ENCODE data around the gene HTR5A.

The HTR5A gene

DNA sequence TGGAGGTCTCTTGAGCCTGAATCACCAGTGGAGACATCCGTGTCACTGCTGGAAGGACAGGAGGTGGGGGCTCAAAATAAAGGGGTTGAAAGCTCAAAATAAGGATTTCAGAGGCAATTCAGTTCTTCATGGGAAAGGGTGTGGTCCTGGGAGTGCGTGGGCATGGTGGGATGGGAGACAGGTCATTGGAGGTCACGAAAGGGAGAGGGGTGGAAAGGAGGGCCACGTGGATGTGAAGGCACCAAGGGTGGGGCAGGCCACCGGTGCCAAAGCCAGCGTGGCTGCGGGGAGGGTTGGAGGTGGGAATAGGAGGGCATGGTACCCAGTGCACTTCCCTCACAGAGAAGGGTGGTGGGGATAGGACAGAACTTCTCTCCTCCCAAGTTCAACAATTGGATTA lies 59.7 kb downstream of the HTR5A start:
- Histone ChIP-seq H3K18ac (ENCODE audit: low read length) (no peak overlapping the region), H3K27ac (ENCODE audit: low read depth, low read length) (no peak overlapping the region), H3K4me1 (ENCODE audit: control insufficient read depth, low read depth, low read length) (no peaks in the 10 kb centered on the region), H3K4me2 (ENCODE audit: low read length) (no peak overlapping the region), H3K36me3 (ENCODE audit: control insufficient read depth, insufficient read depth, low read length) (no peaks in the 10 kb centered on the region), H4K8ac (ENCODE audit: low read depth, low read length) (no peak overlapping the region), H2BK120ac (ENCODE audit: low read depth, low read length) (no peak overlapping the region), H3K27me3 (ENCODE audit: insufficient read depth, low read length, poor library complexity) (no peaks in the 10 kb centered on the region), H2AK5ac (ENCODE audit: low read length) (no peak overlapping the region), H3K79me1 (ENCODE audit: low read length) (no peaks in the 10 kb centered on the region), H3K79me2 (ENCODE audit: control insufficient read depth, insufficient read depth, low read length) (no peaks in the 10 kb centered on the region), H3K23ac (ENCODE audit: low read length) (no peak overlapping the region), H3K56ac (ENCODE audit: low read length) (no peak overlapping the region), H3K4me3 (ENCODE audit: low read length) (no peak overlapping the region), H4K5ac (ENCODE audit: low read length) (no peak overlapping the region), H3K9ac (ENCODE audit: low read length) (no peak overlapping the region), H3K4ac (ENCODE audit: low read depth, low read length) (no peak overlapping the region), H2BK5ac (ENCODE audit: low read length) (no peak overlapping the region), H2BK15ac (replicated peaks; ENCODE audit: low read depth) (no peak overlapping the region)
- WGBS (ENCODE audit: extremely low coverage, insufficient coverage, low lambda C conversion rate) = no CpG with 5 or more reads among the region's 7 CpGs
- DNase-seq = no peak

DNA sequence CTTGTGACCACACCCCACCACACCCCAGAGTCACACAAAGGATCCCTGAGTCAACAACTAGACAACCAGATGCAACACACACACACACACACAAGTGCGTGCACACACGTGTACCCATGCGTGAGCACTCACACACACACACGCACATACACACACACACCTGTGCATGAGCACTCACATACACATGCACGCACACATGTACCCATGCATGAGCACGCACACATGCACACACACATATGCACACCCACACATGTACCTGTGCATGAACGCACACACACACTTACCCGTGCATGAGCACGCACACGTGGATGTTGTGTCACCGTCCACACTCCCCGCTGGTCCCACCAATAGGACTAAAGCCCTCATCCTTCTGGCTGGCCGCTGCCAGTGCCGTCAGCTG lies 60.4 kb downstream of the HTR5A start:
- Histone ChIP-seq H3K23ac (ENCODE audit: low read length) (no peak overlapping the region), H3K79me1 (ENCODE audit: low read length) (no peaks in the 10 kb centered on the region), H3K36me3 (ENCODE audit: control insufficient read depth, insufficient read depth, low read length) (no peaks in the 10 kb centered on the region), H4K8ac (ENCODE audit: low read depth, low read length) (no peak overlapping the region), H2BK120ac (ENCODE audit: low read depth, low read length) (no peak overlapping the region), H2AK5ac (ENCODE audit: low read length) (no peak overlapping the region), H3K4me3 (ENCODE audit: low read length) (no peak overlapping the region), H3K18ac (ENCODE audit: low read length) (no peak overlapping the region), H3K27me3 (ENCODE audit: insufficient read depth, low read length, poor library complexity) (no peaks in the 10 kb centered on the region), H3K4me2 (ENCODE audit: low read length) (no peak overlapping the region), H3K9ac (ENCODE audit: low read length) (no peak overlapping the region), H2BK5ac (ENCODE audit: low read length) (no peak overlapping the region), H3K4ac (ENCODE audit: low read depth, low read length) (no peak overlapping the region), H4K5ac (ENCODE audit: low read length) (no peak overlapping the region), H2BK15ac (replicated peaks; ENCODE audit: low read depth) (no peak overlapping the region), H3K56ac (ENCODE audit: low read length) (no peak overlapping the region), H3K27ac (ENCODE audit: low read depth, low read length) (no peak overlapping the region), H3K4me1 (ENCODE audit: control insufficient read depth, low read depth, low read length) (no peaks in the 10 kb centered on the region), H3K79me2 (ENCODE audit: control insufficient read depth, insufficient read depth, low read length) (no peaks in the 10 kb centered on the region)
- WGBS (ENCODE audit: extremely low coverage, insufficient coverage, low lambda C conversion rate) = no CpG with 5 or more reads among the region's 14 CpGs
- DNase-seq = no peak

GRCh38 chr7:155131090-155131489 lies 61.0 kb downstream of the HTR5A start:
- Histone ChIP-seq H4K8ac (ENCODE audit: low read depth, low read length) (no peak overlapping the region), H2BK120ac (ENCODE audit: low read depth, low read length) (no peak overlapping the region), H3K18ac (ENCODE audit: low read length) (no peak overlapping the region), H2BK15ac (replicated peaks; ENCODE audit: low read depth) (no peak overlapping the region), H3K79me2 (ENCODE audit: control insufficient read depth, insufficient read depth, low read length) (no peaks in the 10 kb centered on the region), H2AK5ac (ENCODE audit: low read length) (no peak overlapping the region), H3K4me3 (ENCODE audit: low read length) (no peak overlapping the region), H3K79me1 (ENCODE audit: low read length) (no peaks in the 10 kb centered on the region), H3K9ac (ENCODE audit: low read length) (no peak overlapping the region), H4K5ac (ENCODE audit: low read length) (no peak overlapping the region), H3K27me3 (ENCODE audit: insufficient read depth, low read length, poor library complexity) (no peaks in the 10 kb centered on the region), H3K23ac (ENCODE audit: low read length) (no peak overlapping the region), H3K36me3 (ENCODE audit: control insufficient read depth, insufficient read depth, low read length) (no peaks in the 10 kb centered on the region), H3K27ac (ENCODE audit: low read depth, low read length) (no peak overlapping the region), H3K56ac (ENCODE audit: low read length) (no peak overlapping the region), H2BK5ac (ENCODE audit: low read length) (no peak overlapping the region), H3K4me2 (ENCODE audit: low read length) (no peak overlapping the region), H3K4ac (ENCODE audit: low read depth, low read length) (no peak overlapping the region), H3K4me1 (ENCODE audit: control insufficient read depth, low read depth, low read length) (no peaks in the 10 kb centered on the region)
- no CpG with 5 or more reads among the region's 13 CpGs for WGBS (ENCODE audit: extremely low coverage, insufficient coverage, low lambda C conversion rate)
- DNase-seq = no peak

DNA sequence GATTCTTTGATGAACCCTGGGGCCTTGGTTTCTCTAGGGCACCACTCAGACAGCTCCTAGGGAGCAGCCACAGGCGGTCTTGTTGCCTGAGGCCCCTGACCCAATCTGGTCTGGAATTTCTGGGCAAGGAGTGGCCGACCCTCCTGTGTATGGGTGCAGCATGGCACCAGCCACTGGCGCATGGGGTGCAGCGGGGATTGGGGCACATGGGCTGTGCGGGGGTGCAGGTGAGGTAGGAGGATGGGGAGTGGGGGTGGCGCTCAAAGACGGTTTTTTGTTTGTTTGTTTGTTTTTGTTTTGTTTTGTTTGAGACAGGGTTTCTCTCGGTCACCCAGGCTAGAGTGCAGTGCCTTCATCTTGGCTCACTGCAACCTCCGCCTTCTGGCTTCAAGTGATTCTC lies 62.3 kb downstream of the HTR5A start:
- Histone ChIP-seq H3K79me1 (ENCODE audit: low read length) (no peaks in the 10 kb centered on the region), H3K27ac (ENCODE audit: low read depth, low read length) (no peak overlapping the region), H3K79me2 (ENCODE audit: control insufficient read depth, insufficient read depth, low read length) (no peaks in the 10 kb centered on the region), H2BK5ac (ENCODE audit: low read length) (no peak overlapping the region), H3K4me2 (ENCODE audit: low read length) (no peak overlapping the region), H3K23ac (ENCODE audit: low read length) (no peak overlapping the region), H3K4me1 (ENCODE audit: control insufficient read depth, low read depth, low read length) (no peaks in the 10 kb centered on the region), H3K4ac (ENCODE audit: low read depth, low read length) (no peak overlapping the region), H3K4me3 (ENCODE audit: low read length) (no peak overlapping the region), H2BK15ac (replicated peaks; ENCODE audit: low read depth) (no peak overlapping the region), H3K27me3 (ENCODE audit: insufficient read depth, low read length, poor library complexity) (no peaks in the 10 kb centered on the region), H3K18ac (ENCODE audit: low read length) (no peak overlapping the region), H4K8ac (ENCODE audit: low read depth, low read length) (no peak overlapping the region), H3K36me3 (ENCODE audit: control insufficient read depth, insufficient read depth, low read length) (no peaks in the 10 kb centered on the region), H3K9ac (ENCODE audit: low read length) (no peak overlapping the region), H3K56ac (ENCODE audit: low read length) (no peak overlapping the region), H2AK5ac (ENCODE audit: low read length) (no peak overlapping the region), H4K5ac (ENCODE audit: low read length) (no peak overlapping the region), H2BK120ac (ENCODE audit: low read depth, low read length) (no peak overlapping the region)
- DNase-seq = no peak
- WGBS (ENCODE audit: extremely low coverage, insufficient coverage, low lambda C conversion rate) = no CpG with 5 or more reads among the region's 9 CpGs

GRCh38 chr7:155136619-155137243 lies 66.6 kb downstream of the HTR5A start:
- H3K27me3 ChIP-seq (ENCODE audit: insufficient read depth, low read length, poor library complexity) = no peaks in the 10 kb centered on the region
- H4K5ac ChIP-seq (ENCODE audit: low read length) = no peak overlapping the region
- no peak overlapping the region for H4K8ac ChIP-seq (ENCODE audit: low read depth, low read length)
- H3K4ac ChIP-seq (ENCODE audit: low read depth, low read length) = no peak overlapping the region
- no peak overlapping the region for H2BK120ac ChIP-seq (ENCODE audit: low read depth, low read length)
- no peaks in the 10 kb centered on the region for H3K79me1 ChIP-seq (ENCODE audit: low read length)
- no peak overlapping the region for H3K56ac ChIP-seq (ENCODE audit: low read length)
- H3K9ac ChIP-seq (ENCODE audit: low read length) = no peak overlapping the region
- no peak overlapping the region for H3K4me2 ChIP-seq (ENCODE audit: low read length)
- H3K18ac ChIP-seq (ENCODE audit: low read length) = no peak overlapping the region
- WGBS (ENCODE audit: extremely low coverage, insufficient coverage, low lambda C conversion rate) = no CpG with 5 or more reads among the region's 4 CpGs
- no peaks in the 10 kb centered on the region for H3K36me3 ChIP-seq (ENCODE audit: control insufficient read depth, insufficient read depth, low read length)
- no peak overlapping the region for H3K23ac ChIP-seq (ENCODE audit: low read length)
- H2BK15ac ChIP-seq (replicated peaks; ENCODE audit: low read depth) = no peak overlapping the region
- H3K79me2 ChIP-seq (ENCODE audit: control insufficient read depth, insufficient read depth, low read length) = no peaks in the 10 kb centered on the region
- H2BK5ac ChIP-seq (ENCODE audit: low read length) = no peak overlapping the region
- H2AK5ac ChIP-seq (ENCODE audit: low read length) = no peak overlapping the region
- no peak overlapping the region for H3K27ac ChIP-seq (ENCODE audit: low read depth, low read length)
- H3K4me3 ChIP-seq (ENCODE audit: low read length) = no peak overlapping the region
- H3K4me1 ChIP-seq (ENCODE audit: control insufficient read depth, low read depth, low read length) = no peaks in the 10 kb centered on the region
- peak; percentile 1 for DNase-seq
